Fibroblast of lung (primary cell): ENCODE results near the gene SEMA4D. TPM values are rescaled to one million over a fixed set of nuclear protein-coding genes. Genes with fewer than 3 reads are reported as not detected.

Source experiments
- DNase-seq, 2 donors: peaks; one replicate each; pipeline versions ENCODE4 v3.0.0 to v3.0.0-alpha.2; 2010; ENCODE audit warnings: low read depth in 2 of 2
- H2AFZ ChIP-seq: 2 replicates; pipeline ENCODE4 v1.5.1; 2012; ENCODE audit warnings: low read length, control low read depth, inconsistent platforms
- H3K27ac ChIP-seq: 2 replicates; pipeline ENCODE4 v1.5.1; 2011; ENCODE audit warnings: low read length, control low read depth; ENCODE audit not compliant: insufficient read depth
- H3K27me3 ChIP-seq: 2 replicates; pipeline ENCODE4 v1.5.1; 2011; ENCODE audit warnings: mild to moderate bottlenecking, low read length; ENCODE audit not compliant: control insufficient read depth, insufficient read depth
- H3K36me3 ChIP-seq: 2 replicates; pipeline ENCODE4 v1.5.1; 2011; ENCODE audit warnings: low read length; ENCODE audit not compliant: control insufficient read depth, insufficient read depth
- H3K4me1 ChIP-seq: 2 replicates; pipeline ENCODE4 v1.5.1; 2011; ENCODE audit warnings: low read length; ENCODE audit not compliant: control insufficient read depth, insufficient read depth; ENCODE audit errors: extremely low read depth
- H3K4me2 ChIP-seq: 2 replicates; pipeline ENCODE4 v1.5.1; 2011; ENCODE audit warnings: low read length, control low read depth; ENCODE audit not compliant: insufficient read depth; ENCODE audit errors: extremely low read depth
- H3K4me3 ChIP-seq, 4 experiments: fragments of 200-600 bp in 1 of 4; sonication (generic) in 1 of 4; replicated peaks in 1 of 4; 2 replicates each; pipeline ENCODE4 v1.5.1; 2011 to 2016; ENCODE audit warnings: low read length in 4 of 4, low read depth in 3 of 4, mild to moderate bottlenecking in 3 of 4, control low read depth in 2 of 4, inconsistent platforms in 1 of 4, mixed read lengths in 1 of 4; ENCODE audit not compliant: insufficient read depth in 1 of 4; ENCODE audit errors: control extremely low read depth in 1 of 4
- H3K79me2 ChIP-seq: 2 replicates; pipeline ENCODE4 v1.5.1; 2012; ENCODE audit warnings: mild to moderate bottlenecking, low read length, inconsistent platforms; ENCODE audit not compliant: control insufficient read depth, insufficient read depth
- H3K9ac ChIP-seq: 2 replicates; pipeline ENCODE4 v1.5.1; 2011; ENCODE audit warnings: mild to moderate bottlenecking, low read length, control low read depth; ENCODE audit not compliant: insufficient read depth
- H3K9me3 ChIP-seq: 2 replicates; pipeline ENCODE4 v1.5.1; 2012; ENCODE audit warnings: low read depth, low read length; ENCODE audit not compliant: control insufficient read depth, insufficient read depth
- H4K20me1 ChIP-seq: 2 replicates; pipeline ENCODE4 v1.5.1; 2011; ENCODE audit warnings: low read length; ENCODE audit not compliant: control insufficient read depth, insufficient read depth; ENCODE audit errors: extremely low read depth
- CTCF ChIP-seq, 2 donors: IDR thresholded peaks in 1 of 2; conservative IDR thresholded peaks in 1 of 2; 1 replicate in 1 of 2; 2 replicates in 1 of 2; pipeline ENCODE4 v1.5.1; 2011 to 2012; ENCODE audit warnings: low read length in 2 of 2, control low read depth in 1 of 2, inconsistent platforms in 1 of 2, low read depth in 1 of 2, mild to moderate bottlenecking in 1 of 2
- EZH2 ChIP-seq: IDR thresholded peaks from 2 replicates; pipeline ENCODE4 v1.5.1; 2012; ENCODE audit warnings: low read length, control low read depth, mild to moderate bottlenecking; ENCODE audit errors: missing control alignments
- polyA plus RNA-seq, 2 donors: library from polyadenylated mRNA; depleted of rRNA in 1 of 2; stranded (reverse) in 1 of 2; unstranded in 1 of 2; fragments of >200 nt; gene quantifications; 2 replicates each; pipeline ENCODE4 v1.2.1, GENCODE V29; 2011 to 2012; ENCODE audit warnings: missing spikeins in 1 of 2
- total RNA-seq: library from RNA; depleted of rRNA; stranded (reverse); fragments of >200 nt; gene quantifications from 2 replicates; pipeline ENCODE4 v1.2.1, GENCODE V29; 2014

SEMA4D gene
- total and polyA plus RNA-seq, 2 donors (not counting 1 experiment from before 2014, with no cell fraction given), result 0.67 to 2.6 TPM

GRCh38 chr9:89394412-89394811, 103.5 kb downstream of the SEMA4D start:
- H4K20me1 ChIP-seq, result no peaks in the 10 kb centered on the region
- no peak overlapping the region for H3K4me2 ChIP-seq
- H3K4me1 ChIP-seq, result no peaks in the 10 kb centered on the region
- H2AFZ ChIP-seq, result no peak overlapping the region
- no peaks in the 10 kb centered on the region for H3K27me3 ChIP-seq
- TF ChIP-seq CTCF (conservative IDR thresholded peaks at IDR 0.05 in 1 of 2, IDR thresholded peaks at IDR 0.05 in 1 of 2; ENCODE audit: low read depth in 1 of 2, low read length in 2 of 2) (no peak), EZH2 (no peak)
- H3K9me3 ChIP-seq, result no peaks in the 10 kb centered on the region
- no peak overlapping the region for H3K4me3 ChIP-seq
- no peaks in the 10 kb centered on the region for H3K36me3 ChIP-seq
- H3K27ac ChIP-seq, result no peak overlapping the region
- H3K9ac ChIP-seq, result no peak overlapping the region
- DNase-seq, result no peak
- H3K79me2 ChIP-seq, result no peaks in the 10 kb centered on the region

- no peaks in the 10 kb centered on the region for H3K4me1 ChIP-seq
- DNase-seq, result peak in 1 of 2 donors; percentile 24
- H3K4me3 ChIP-seq, result no peak overlapping the region
- no peaks in the 10 kb centered on the region for H3K9me3 ChIP-seq
- no peaks in the 10 kb centered on the region for H3K27me3 ChIP-seq
- no peaks in the 10 kb centered on the region for H4K20me1 ChIP-seq
- H3K27ac ChIP-seq, result no peak overlapping the region
- no peaks in the 10 kb centered on the region for H3K36me3 ChIP-seq
- no peaks in the 10 kb centered on the region for H3K79me2 ChIP-seq
- H3K9ac ChIP-seq, result no peak overlapping the region
- no peak overlapping the region for H2AFZ ChIP-seq
- TF ChIP-seq CTCF (conservative IDR thresholded peaks at IDR 0.05 in 1 of 2, IDR thresholded peaks at IDR 0.05 in 1 of 2; ENCODE audit: low read depth in 1 of 2, low read length in 2 of 2) (no peak), EZH2 (no peak)
- H3K4me2 ChIP-seq, result no peak overlapping the region
Measured at GRCh38 chr9:89391585-89391984, 106.3 kb downstream of the SEMA4D start.

DNA sequence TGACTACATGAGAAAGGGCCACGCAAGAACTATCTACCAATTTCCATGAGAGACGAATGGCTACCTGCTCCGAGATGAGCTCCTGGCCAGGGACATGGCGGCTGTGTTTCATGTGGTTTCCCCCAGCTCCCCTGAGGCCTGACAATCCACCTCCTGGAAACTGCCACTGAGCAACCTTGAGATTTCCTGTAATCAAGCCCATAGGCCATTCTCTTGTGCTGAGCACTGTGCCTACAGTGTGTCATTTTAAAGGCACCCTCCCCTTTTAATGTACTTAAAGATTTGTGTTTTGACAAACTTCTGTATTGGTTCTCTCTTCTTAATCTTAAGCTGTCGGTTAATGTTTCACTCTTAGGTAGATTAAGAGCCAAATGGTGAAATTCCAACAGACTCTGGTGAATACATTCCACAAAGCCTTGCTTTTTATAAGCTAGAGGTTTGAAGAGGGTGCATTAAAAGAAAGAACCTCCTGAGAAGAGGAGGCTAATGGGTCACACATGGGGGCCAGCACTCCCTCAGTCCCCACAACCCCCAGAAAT, 107.3 kb downstream of the SEMA4D start:
- Histone ChIP-seq H3K4me2 (no peak overlapping the region), H3K9ac (no peak overlapping the region), H4K20me1 (no peaks in the 10 kb centered on the region), H3K27me3 (no peaks in the 10 kb centered on the region), H3K79me2 (no peaks in the 10 kb centered on the region), H3K27ac (no peak overlapping the region), H3K9me3 (no peaks in the 10 kb centered on the region), H3K4me3 (no peak overlapping the region), H2AFZ (no peak overlapping the region), H3K36me3 (no peaks in the 10 kb centered on the region), H3K4me1 (no peaks in the 10 kb centered on the region)
- DNase-seq, result no peak
- TF ChIP-seq EZH2 (no peak), CTCF (conservative IDR thresholded peaks at IDR 0.05 in 1 of 2, IDR thresholded peaks at IDR 0.05 in 1 of 2; ENCODE audit: low read depth in 1 of 2, low read length in 2 of 2) (no peak)
